Adrenal gland (tissue), 12 donors: ENCODE results near the gene HIGD2A. TPM values are rescaled to one million over a fixed set of nuclear protein-coding genes. Genes with fewer than 3 reads are reported as not detected.

Experiments
- DNase-seq, 7 donors: peaks; one replicate each; pipeline ENCODE4 v3.0.0-alpha.2; 2019 to 2020
- H3K27ac ChIP-seq, 5 donors: fragments of 200-600 bp; sonication (generic) in 4 of 5; 1 replicate in 3 of 5; 2 replicates in 2 of 5; pipeline versions ENCODE4 v1.5.1 to v1.8.0; 2016 to 2020; ENCODE audit warnings: mild to moderate bottlenecking in 1 of 5
- H3K27me3 ChIP-seq: fragments of 200-600 bp; 2 replicates; pipeline ENCODE4 v1.8.0; 2021
- H3K36me3 ChIP-seq, 2 donors: fragments of 200-600 bp; replicated peaks in 1 of 2; 1 replicate in 1 of 2; 2 replicates in 1 of 2; pipeline versions ENCODE4 v1.5.1 to v1.8.0; 2018 to 2022
- H3K4me1 ChIP-seq, 2 donors: fragments of 200-600 bp; replicated peaks in 1 of 2; 1 replicate in 1 of 2; 2 replicates in 1 of 2; pipeline versions ENCODE4 v1.5.1 to v1.8.0; 2018 to 2021
- H3K4me3 ChIP-seq, 4 donors: fragments of 200-600 bp; sonication (generic) in 3 of 4; one replicate each; pipeline ENCODE4 v1.5.1; 2016 to 2018
- H3K9me3 ChIP-seq, 3 donors: fragments of 200-600 bp; sonication (generic) in 1 of 3; replicated peaks in 1 of 3; 1 replicate in 2 of 3; 2 replicates in 1 of 3; pipeline versions ENCODE4 v1.5.1 to v1.8.0; 2016 to 2021
- POLR2A ChIP-seq, 2 donors: fragments of 450-650 bp; IDR thresholded peaks; one replicate each; pipeline ENCODE4 v1.6.1; 2017; ENCODE audit warnings: antibody characterized with exemption in 2 of 2, mild to moderate bottlenecking in 2 of 2, moderate library complexity in 1 of 2
- WGBS, 4 donors: extraction: QIAGEN DNeasy Blood & Tissue Kit in 2 of 4; methylation state at CpG; one replicate each; pipeline versions ENCODE4 v1.1.5 to v1.1.7; 2013 to 2017; 5-methylcytosine and 5-hydroxymethylcytosine counted together
- intact Hi-C, 2 donors: fragments of 100-400 bp; cut with DNase I; formaldehyde crosslinking; loops; one replicate each; pipeline versions ENCODE4 v1.14.1 to v1.15.0; 2022 to 2023
- polyA plus RNA-seq, 3 donors: library from polyadenylated mRNA; stranded (reverse); fragments of 200-250 nt in 2 of 3; fragments of 350-450 nt in 1 of 3; fragmentation: Illumina TruSeq in 1 of 3; extraction: RNeasy Lipid Tissue Mini Kit (QIAGEN cat#74804) in 1 of 3; gene quantifications; one replicate each; pipeline ENCODE4 v1.2.3, GENCODE V29; 2013 to 2014
- total RNA-seq, 9 donors: library from RNA; depleted of rRNA in 4 of 9; stranded (reverse); fragments of >200 nt in 4 of 9; fragments of 120-200 nt in 1 of 9; fragmentation: NEBNext Ultra II Directional in 1 of 9; extraction: Animal tissue kit (Norgen Biotek cat#: 25700) in 1 of 9; gene quantifications; one replicate each; pipeline versions ENCODE4 v1.1.0 to v1.2.4, GENCODE V29; 2013 to 2023
- TF ChIP-seq, protein P1 (sequence below), 6 experiments: fragments of 450-650 bp in 4 of 6; fragments of 200-600 bp in 2 of 6; sonication (generic) in 1 of 6; IDR thresholded peaks; 1 replicate in 5 of 6; 2 replicates in 1 of 6; pipeline versions ENCODE4 v1.5.1 to v1.8.0; 2016 to 2021; ENCODE audit warnings: antibody characterized with exemption in 6 of 6, mild to moderate bottlenecking in 2 of 6, moderate library complexity in 1 of 6
- donor health status: healthy with polysubstance abuse.
- donor health status: Bipolar disorder and iron deficiency.
- donor health status: DM: yes; HTN: yes; CAD: no.
- donor health status: DM: no; HTN: no; CAD: no.
- donor health status: DM: no; HTN: no; CAD: no.
- donor health status: DM: yes; HTN: yes; CAD: no.

The HIGD2A gene
- total and polyA plus RNA-seq, 12 donors: 112 to 492 (median 214) TPM

DNA sequence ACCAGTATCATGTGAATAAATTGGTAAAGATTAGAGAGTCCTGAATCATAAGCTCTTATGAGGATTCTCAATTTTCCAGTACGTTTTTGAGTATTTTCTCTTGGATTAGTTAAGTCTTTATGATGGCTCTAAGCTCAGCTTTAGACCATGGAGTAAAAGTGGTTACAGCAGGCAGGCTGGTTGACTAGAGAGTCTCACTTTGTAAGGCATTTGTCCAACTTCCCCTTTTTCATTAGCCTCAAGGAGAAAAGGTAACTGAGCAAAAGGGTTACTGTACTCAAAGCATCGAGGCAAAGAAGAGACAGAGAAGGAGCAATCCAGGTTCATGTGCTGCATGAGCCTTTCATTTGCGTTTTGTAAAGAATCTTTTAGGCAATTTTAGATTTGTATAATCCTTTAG is 8.7 kb upstream of the HIGD2A start:
- H3K27ac ChIP-seq: no peak overlapping the region
- H3K27me3 ChIP-seq: no peaks in the 10 kb centered on the region
- H3K36me3 ChIP-seq: peaks cover 0 to 22% of the 10 kb centered on the region in 2 donors
- TF ChIP-seq, protein P1, sequence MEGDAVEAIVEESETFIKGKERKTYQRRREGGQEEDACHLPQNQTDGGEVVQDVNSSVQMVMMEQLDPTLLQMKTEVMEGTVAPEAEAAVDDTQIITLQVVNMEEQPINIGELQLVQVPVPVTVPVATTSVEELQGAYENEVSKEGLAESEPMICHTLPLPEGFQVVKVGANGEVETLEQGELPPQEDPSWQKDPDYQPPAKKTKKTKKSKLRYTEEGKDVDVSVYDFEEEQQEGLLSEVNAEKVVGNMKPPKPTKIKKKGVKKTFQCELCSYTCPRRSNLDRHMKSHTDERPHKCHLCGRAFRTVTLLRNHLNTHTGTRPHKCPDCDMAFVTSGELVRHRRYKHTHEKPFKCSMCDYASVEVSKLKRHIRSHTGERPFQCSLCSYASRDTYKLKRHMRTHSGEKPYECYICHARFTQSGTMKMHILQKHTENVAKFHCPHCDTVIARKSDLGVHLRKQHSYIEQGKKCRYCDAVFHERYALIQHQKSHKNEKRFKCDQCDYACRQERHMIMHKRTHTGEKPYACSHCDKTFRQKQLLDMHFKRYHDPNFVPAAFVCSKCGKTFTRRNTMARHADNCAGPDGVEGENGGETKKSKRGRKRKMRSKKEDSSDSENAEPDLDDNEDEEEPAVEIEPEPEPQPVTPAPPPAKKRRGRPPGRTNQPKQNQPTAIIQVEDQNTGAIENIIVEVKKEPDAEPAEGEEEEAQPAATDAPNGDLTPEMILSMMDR (IDR thresholded peaks at IDR 0.05): no peak
- TF ChIP-seq POLR2A (IDR thresholded peaks at IDR 0.05): no peak
- H3K4me3 ChIP-seq: no peak overlapping the region
- DNase-seq: no peak
- WGBS, 4 donors: 75 to 86% (median 83%) methylated on average over 3 of the region's 3 CpGs
- intact Hi-C loops: no loop called here
- H3K4me1 ChIP-seq: no peaks in the 10 kb centered on the region
- no peaks in the 10 kb centered on the region for H3K9me3 ChIP-seq

DNA sequence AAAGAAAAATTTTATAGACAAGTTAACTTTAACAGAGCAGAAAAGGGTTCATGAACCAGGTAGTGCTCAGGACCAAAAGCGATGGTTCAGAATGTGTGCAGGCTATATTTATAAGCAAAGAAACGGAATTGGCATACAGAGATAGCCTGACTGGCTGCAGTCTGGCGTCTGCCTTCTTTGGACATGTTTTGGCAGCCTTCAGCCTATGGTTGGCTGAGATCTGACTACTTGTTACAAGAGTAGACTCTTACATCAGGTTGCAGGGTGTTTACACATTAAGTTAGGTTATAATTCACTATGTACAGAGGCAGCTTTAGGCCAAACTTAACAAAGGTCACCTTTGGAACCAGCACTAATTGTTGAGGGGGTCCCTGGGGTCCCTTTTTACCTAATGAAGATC is 7.1 kb upstream of the HIGD2A start:
- H3K27ac ChIP-seq: no peak overlapping the region
- H3K4me3 ChIP-seq: no peak overlapping the region
- no peaks in the 10 kb centered on the region for H3K9me3 ChIP-seq
- H3K36me3 ChIP-seq: peaks cover 0 to 26% of the 10 kb centered on the region in 2 donors
- intact Hi-C loops: no loop called here
- TF ChIP-seq, protein P1 (IDR thresholded peaks at IDR 0.05): no peak
- no peak for TF ChIP-seq POLR2A (IDR thresholded peaks at IDR 0.05)
- no peaks in the 10 kb centered on the region for H3K4me1 ChIP-seq
- DNase-seq: no peak
- 82 to 92% (median 84%) methylated on average over 3 of the region's 3 CpGs for WGBS, 4 donors
- H3K27me3 ChIP-seq: no peaks in the 10 kb centered on the region

DNA sequence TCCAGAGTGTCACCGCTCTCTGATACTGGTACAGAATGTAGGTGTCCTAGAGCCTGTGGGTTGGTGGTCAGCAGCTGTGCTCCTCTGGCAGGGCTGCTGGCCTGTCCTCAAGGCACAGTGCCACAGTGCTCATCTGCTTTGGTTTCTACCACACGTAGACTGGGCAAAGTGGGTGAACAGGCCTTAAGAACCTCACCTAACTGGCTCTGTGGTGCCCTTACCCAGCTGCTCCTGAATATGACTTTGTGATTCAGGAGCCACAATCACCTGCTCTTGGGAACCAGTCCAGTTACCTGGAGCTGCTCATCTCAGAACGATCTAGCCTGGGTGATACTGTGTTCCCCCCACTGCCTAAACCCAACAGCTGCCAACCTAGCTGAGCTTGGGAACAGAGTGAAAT is 6.6 kb upstream of the HIGD2A start:
- H3K36me3 ChIP-seq: peaks cover 0 to 26% of the 10 kb centered on the region in 2 donors
- WGBS, 4 donors: 96 to 100% (median 98%) methylated on average over 2 to 3 of the region's 3 CpGs
- intact Hi-C loops: no loop called here
- no peak for DNase-seq
- H3K4me3 ChIP-seq: no peak overlapping the region
- no peaks in the 10 kb centered on the region for H3K9me3 ChIP-seq
- H3K27me3 ChIP-seq: no peaks in the 10 kb centered on the region
- no peak overlapping the region for H3K27ac ChIP-seq
- H3K4me1 ChIP-seq: peaks cover 0 to 5% of the 10 kb centered on the region in 2 donors
- TF ChIP-seq, protein P1 (IDR thresholded peaks at IDR 0.05): no peak
- no peak for TF ChIP-seq POLR2A (IDR thresholded peaks at IDR 0.05)

DNA sequence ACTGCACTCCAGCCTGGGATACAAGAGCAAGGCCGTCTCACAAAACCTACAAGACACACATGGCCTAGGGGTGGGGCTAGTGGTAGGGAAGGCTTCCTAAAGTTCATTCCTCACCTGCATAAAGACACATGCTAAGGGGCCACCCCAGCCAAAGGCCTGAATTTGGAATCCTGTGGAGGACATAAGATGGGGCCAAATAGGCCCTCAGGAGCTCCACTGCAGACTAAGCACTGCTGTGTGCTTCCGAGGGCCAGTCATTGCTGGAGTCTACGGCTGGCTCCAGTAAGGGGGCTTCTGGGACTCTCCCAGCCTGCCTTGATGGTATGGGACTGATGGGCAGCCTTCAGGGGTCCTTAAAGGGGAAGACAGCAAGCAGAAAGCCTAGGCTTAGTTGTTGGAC is 5.8 kb upstream of the HIGD2A start:
- TF ChIP-seq, protein P1 (IDR thresholded peaks at IDR 0.05): no peak
- TF ChIP-seq POLR2A (IDR thresholded peaks at IDR 0.05): no peak
- Histone ChIP-seq H3K36me3 (peaks cover 0 to 26% of the 10 kb centered on the region in 2 donors), H3K27me3 (no peaks in the 10 kb centered on the region), H3K9me3 (no peaks in the 10 kb centered on the region), H3K27ac (no peak overlapping the region), H3K4me1 (peaks cover 5 to 12% of the 10 kb centered on the region in 2 donors), H3K4me3 (no peak overlapping the region)
- WGBS, 4 donors: 91 to 100% (median 95%) methylated on average over 3 of the region's 3 CpGs
- intact Hi-C loops: no loop called here
- no peak for DNase-seq
